Measurements from ENCODE around the gene LSM6.

GRCh38 chr4:146207410-146207809 is 31.9 kb downstream of the LSM6 start:
- TF ChIP-seq NPAS2 (CRISPR knock-in tag; IDR thresholded peaks at IDR 0.05; ENCODE audit: borderline replicate concordance) (no peak), CTCF (IDR thresholded peaks at IDR 0.05) (no peak), MAFK (IDR thresholded peaks at IDR 0.05; ENCODE audit: partially characterized antibody) (no peak), TP53 (CRISPR knock-in tag; IDR thresholded peaks at IDR 0.05) (no peak), HES2 (IDR thresholded peaks at IDR 0.05) (no peak), JUNB (IDR thresholded peaks at IDR 0.05) (no peak), POLR2AphosphoS2 (conservative IDR thresholded peaks at IDR 0.05; ENCODE audit: low read length) (no peak), MAX (IDR thresholded peaks at IDR 0.05) (no peak), KDM1A (IDR thresholded peaks at IDR 0.05; ENCODE audit: low read depth) (no peak), RAD21 (conservative IDR thresholded peaks at IDR 0.05 in 1 of 2, IDR thresholded peaks at IDR 0.05 in 1 of 2) (no peak), CBX2 (IDR thresholded peaks at IDR 0.05; ENCODE audit: borderline replicate concordance, low read depth) (no peak), NR3C1 (IDR thresholded peaks at IDR 0.05) (no peak), REST (IDR thresholded peaks at IDR 0.05) (no peak), ZNF302 (CRISPR knock-in tag; IDR thresholded peaks at IDR 0.05) (no peak)

Measured in A549 (cell line).